NT2/D1 (cell line): ENCODE results near the gene ATL3.

ENCODE experiments used
- SUZ12 ChIP-seq: IDR thresholded peaks from 2 replicates; pipeline ENCODE4 v1.6.1; 2011; ENCODE audit not compliant: insufficient read length, insufficient read depth; ENCODE audit errors: extremely low read depth
- YY1 ChIP-seq: IDR thresholded peaks from 2 replicates; pipeline ENCODE4 v1.6.1; 2011; ENCODE audit not compliant: insufficient read length, insufficient read depth
- ZNF274 ChIP-seq: IDR thresholded peaks from 2 replicates; pipeline ENCODE4 v1.6.1; 2011; ENCODE audit warnings: mild to moderate bottlenecking, low read depth, low read length

GRCh38 chr11:63667995-63668795, 3.0 kb downstream of the ATL3 start:
- TF ChIP-seq SUZ12, result no peak
- no peak for TF ChIP-seq ZNF274
- no peak for TF ChIP-seq YY1
